Fibroblast of lung (primary cell): ENCODE results near the gene PRELID1.

ENCODE experiments used
- EZH2 ChIP-seq: IDR thresholded peaks from 2 replicates; pipeline ENCODE4 v1.5.1; 2012; ENCODE audit warnings: low read length, control low read depth, mild to moderate bottlenecking; ENCODE audit errors: missing control alignments
- TF ChIP-seq, protein P1 (sequence below), 2 donors: IDR thresholded peaks in 1 of 2; conservative IDR thresholded peaks in 1 of 2; 1 replicate in 1 of 2; 2 replicates in 1 of 2; pipeline ENCODE4 v1.5.1; 2011 to 2012; ENCODE audit warnings: low read length in 2 of 2, control low read depth in 1 of 2, inconsistent platforms in 1 of 2, low read depth in 1 of 2, mild to moderate bottlenecking in 1 of 2

DNA sequence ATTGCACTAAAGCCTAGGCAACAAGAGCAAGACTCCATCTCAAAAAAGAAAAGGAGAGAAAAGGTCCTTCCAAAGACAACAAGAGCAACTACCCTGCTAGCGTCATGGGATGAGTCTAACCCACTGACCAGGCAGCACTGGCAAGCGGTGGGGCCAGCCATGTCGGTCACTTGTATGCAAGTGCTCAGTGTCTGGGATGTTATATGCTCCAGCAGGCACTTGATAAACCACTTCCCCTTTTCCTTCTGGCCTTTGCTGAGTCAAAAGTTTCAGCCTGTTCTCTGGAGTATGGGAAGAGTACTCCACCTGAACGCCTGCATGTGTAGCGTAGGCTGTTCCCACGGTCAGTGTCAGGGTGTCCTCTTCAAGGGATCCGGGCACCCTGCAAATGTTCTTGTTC, 17.3 kb downstream of the PRELID1 start:
- TF ChIP-seq EZH2: no peak
- TF ChIP-seq, protein P1, sequence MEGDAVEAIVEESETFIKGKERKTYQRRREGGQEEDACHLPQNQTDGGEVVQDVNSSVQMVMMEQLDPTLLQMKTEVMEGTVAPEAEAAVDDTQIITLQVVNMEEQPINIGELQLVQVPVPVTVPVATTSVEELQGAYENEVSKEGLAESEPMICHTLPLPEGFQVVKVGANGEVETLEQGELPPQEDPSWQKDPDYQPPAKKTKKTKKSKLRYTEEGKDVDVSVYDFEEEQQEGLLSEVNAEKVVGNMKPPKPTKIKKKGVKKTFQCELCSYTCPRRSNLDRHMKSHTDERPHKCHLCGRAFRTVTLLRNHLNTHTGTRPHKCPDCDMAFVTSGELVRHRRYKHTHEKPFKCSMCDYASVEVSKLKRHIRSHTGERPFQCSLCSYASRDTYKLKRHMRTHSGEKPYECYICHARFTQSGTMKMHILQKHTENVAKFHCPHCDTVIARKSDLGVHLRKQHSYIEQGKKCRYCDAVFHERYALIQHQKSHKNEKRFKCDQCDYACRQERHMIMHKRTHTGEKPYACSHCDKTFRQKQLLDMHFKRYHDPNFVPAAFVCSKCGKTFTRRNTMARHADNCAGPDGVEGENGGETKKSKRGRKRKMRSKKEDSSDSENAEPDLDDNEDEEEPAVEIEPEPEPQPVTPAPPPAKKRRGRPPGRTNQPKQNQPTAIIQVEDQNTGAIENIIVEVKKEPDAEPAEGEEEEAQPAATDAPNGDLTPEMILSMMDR (conservative IDR thresholded peaks at IDR 0.05 in 1 of 2, IDR thresholded peaks at IDR 0.05 in 1 of 2; ENCODE audit: low read depth in 1 of 2, low read length in 2 of 2): no peak
